Right lobe of liver (tissue), 4 donors: ENCODE measurements around the gene PCNX3.

Experiments
- POLR2A ChIP-seq: fragments of 450-650 bp; IDR thresholded peaks from one replicate; pipeline ENCODE4 v1.6.1; 2017; ENCODE audit warnings: antibody characterized with exemption, mild to moderate bottlenecking
- TF ChIP-seq, protein P1 (sequence below), 4 donors: fragments of 200-600 bp in 3 of 4; fragments of 450-650 bp in 1 of 4; IDR thresholded peaks; one replicate each; pipeline versions ENCODE4 v1.5.1 to v1.8.0; 2016 to 2022; ENCODE audit warnings: antibody characterized with exemption in 4 of 4, mild to moderate bottlenecking in 2 of 4
- donor health status: DM: no; HTN: no; CAD: no.
- donor health status: DM: no; HTN: no; CAD: no.
- donor health status: DM: no; HTN: yes; CAD: no.

- TF ChIP-seq, protein P1, sequence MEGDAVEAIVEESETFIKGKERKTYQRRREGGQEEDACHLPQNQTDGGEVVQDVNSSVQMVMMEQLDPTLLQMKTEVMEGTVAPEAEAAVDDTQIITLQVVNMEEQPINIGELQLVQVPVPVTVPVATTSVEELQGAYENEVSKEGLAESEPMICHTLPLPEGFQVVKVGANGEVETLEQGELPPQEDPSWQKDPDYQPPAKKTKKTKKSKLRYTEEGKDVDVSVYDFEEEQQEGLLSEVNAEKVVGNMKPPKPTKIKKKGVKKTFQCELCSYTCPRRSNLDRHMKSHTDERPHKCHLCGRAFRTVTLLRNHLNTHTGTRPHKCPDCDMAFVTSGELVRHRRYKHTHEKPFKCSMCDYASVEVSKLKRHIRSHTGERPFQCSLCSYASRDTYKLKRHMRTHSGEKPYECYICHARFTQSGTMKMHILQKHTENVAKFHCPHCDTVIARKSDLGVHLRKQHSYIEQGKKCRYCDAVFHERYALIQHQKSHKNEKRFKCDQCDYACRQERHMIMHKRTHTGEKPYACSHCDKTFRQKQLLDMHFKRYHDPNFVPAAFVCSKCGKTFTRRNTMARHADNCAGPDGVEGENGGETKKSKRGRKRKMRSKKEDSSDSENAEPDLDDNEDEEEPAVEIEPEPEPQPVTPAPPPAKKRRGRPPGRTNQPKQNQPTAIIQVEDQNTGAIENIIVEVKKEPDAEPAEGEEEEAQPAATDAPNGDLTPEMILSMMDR (IDR thresholded peaks at IDR 0.05): no peak
- no peak for TF ChIP-seq POLR2A
These were observed 19.1 kb upstream of the PCNX3 start for GRCh38 chr11:65596520-65596919.
